Spleen (tissue), 7 donors: ENCODE results near the gene RAB7A.

Experiments
- CTCF ChIP-seq, 11 experiments: fragments of 200-600 bp in 7 of 11; fragments of 450-650 bp in 4 of 11; sonication (generic) in 4 of 11; IDR thresholded peaks in 8 of 11; conservative IDR thresholded peaks in 3 of 11; 1 replicate in 7 of 11; 2 replicates in 4 of 11; pipeline versions ENCODE4 v1.4.0 to v1.8.0; 2016 to 2021; ENCODE audit warnings: antibody characterized with exemption in 11 of 11, inconsistent platforms in 4 of 11, mild to moderate bottlenecking in 1 of 11
- POLR2A ChIP-seq, 3 donors: fragments of 450-650 bp; IDR thresholded peaks; one replicate each; pipeline ENCODE4 v1.5.1; 2017; ENCODE audit warnings: antibody characterized with exemption in 3 of 3, mild to moderate bottlenecking in 1 of 3
- POLR2AphosphoS5 ChIP-seq, 3 donors: sonication (generic); formaldehyde crosslinking; IDR thresholded peaks; one replicate each; pipeline ENCODE4 v1.5.1; 2017; ENCODE audit warnings: antibody characterized with exemption in 3 of 3
- donor health status: DM: no; HTN: no; CAD: no; lungs with moderate emphysema.
- donor health status: DM: no; HTN: no; CAD: no.
- donor health status: DM: no; HTN: no; CAD: no.

GRCh38 chr3:128770387-128770786 is 44.4 kb downstream of the RAB7A start:
- TF ChIP-seq CTCF (IDR thresholded peaks at IDR 0.05 in 8 of 11, conservative IDR thresholded peaks at IDR 0.05 in 3 of 11) (no peak), POLR2A (IDR thresholded peaks at IDR 0.05) (no peak), POLR2AphosphoS5 (IDR thresholded peaks at IDR 0.05) (no peak)
